Activated CD8-positive, alpha-beta memory T cell treated with anti-CD3 and anti-CD28 coated beads, Interleukin-2, amount 10 ng/mL, durations not matched to agents 7 days and 5 days (primary cell): ENCODE data around the gene BID. TPM values are rescaled to one million over a fixed set of nuclear protein-coding genes. Genes with fewer than 3 reads are reported as not detected.
"Not testable (repeated sequence)": the region's sequence is repeated elsewhere in the genome, so short reads cannot be mapped to it uniquely, and the experiment has no call there.

Experiments used
- ATAC-seq: fragments of 150-1000 bp; cut with Tn5 transposase; one replicate; pipeline ENCODE4 v1.10.0; 2021; ENCODE audit warnings: moderate library complexity
- CTCF ChIA-PET: fragments of 350-600 bp; sonication (Branson Sonifier 250); formaldehyde crosslinking; loops from one replicate; lab custom pipeline; 2021; ENCODE audit warnings: antibody characterized with exemption; lab: Charles Lee
- DNase-seq: peaks from one replicate; pipeline ENCODE4 v3.0.0-alpha.2; 2020
- H3K27ac Mint-ChIP-seq: one replicate; pipeline ENCODE4 v1.8.0; 2021; ENCODE audit warnings: mild to moderate bottlenecking, mixed read lengths
- H3K27me3 Mint-ChIP-seq: one replicate; pipeline ENCODE4 v1.8.0; 2021; ENCODE audit warnings: mixed read lengths
- H3K36me3 Mint-ChIP-seq: one replicate; pipeline ENCODE4 v1.8.0; 2021; ENCODE audit warnings: mild to moderate bottlenecking, mixed read lengths
- H3K4me1 Mint-ChIP-seq: one replicate; pipeline ENCODE4 v1.8.0; 2021; ENCODE audit warnings: mixed read lengths
- H3K4me3 Mint-ChIP-seq: one replicate; pipeline ENCODE4 v1.8.0; 2021; ENCODE audit warnings: mild to moderate bottlenecking, moderate library complexity, mixed read lengths
- H3K9me3 Mint-ChIP-seq: one replicate; pipeline ENCODE4 v1.8.0; 2022; ENCODE audit warnings: low read depth, mixed read lengths
- microRNA-seq: library from miRNA; unstranded; fragments of <30 nt; microRNA quantifications from one replicate; pipeline ENCODE4 v1.2.0, GENCODE V29; 2022
- total RNA-seq, 2 experiments: library from RNA; stranded (reverse); gene quantifications; one replicate each; pipeline ENCODE4 v1.2.3, GENCODE V29; 2021

The BID gene
- total RNA-seq, 2 experiments from 2014 or later, result 16.4 to 29.2 TPM

DNA sequence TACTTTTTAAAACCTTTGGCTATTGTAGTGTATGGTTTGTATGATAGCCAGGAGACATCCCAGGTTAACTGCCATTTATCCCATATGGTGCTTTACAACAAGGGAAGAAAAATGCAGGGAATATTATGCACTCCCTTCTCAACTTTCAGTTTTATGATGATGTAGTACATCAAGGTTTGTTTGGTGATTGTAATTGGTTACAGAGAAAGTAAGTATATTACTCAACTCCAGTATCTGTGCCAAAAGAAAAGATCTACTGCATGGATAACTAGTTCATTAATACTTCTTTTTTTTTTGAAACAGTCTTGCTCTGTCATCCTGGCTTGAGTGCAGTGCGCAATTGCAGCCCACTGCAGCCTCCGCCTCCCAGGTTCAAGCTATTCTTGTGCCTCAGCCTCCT is 70.5 kb downstream of the BID start:
- CTCF ChIA-PET, result no interaction called here
- no peak for ATAC-seq
- DNase-seq, result no peak
- Mint-ChIP-seq H3K36me3 (peaks cover 19% of the 10 kb centered on the region), H3K9me3 (no peaks in the 10 kb centered on the region), H3K4me1 (peaks cover 18% of the 10 kb centered on the region), H3K27ac (no peak overlapping the region), H3K27me3 (no peaks in the 10 kb centered on the region), H3K4me3 (no peak overlapping the region)

DNA sequence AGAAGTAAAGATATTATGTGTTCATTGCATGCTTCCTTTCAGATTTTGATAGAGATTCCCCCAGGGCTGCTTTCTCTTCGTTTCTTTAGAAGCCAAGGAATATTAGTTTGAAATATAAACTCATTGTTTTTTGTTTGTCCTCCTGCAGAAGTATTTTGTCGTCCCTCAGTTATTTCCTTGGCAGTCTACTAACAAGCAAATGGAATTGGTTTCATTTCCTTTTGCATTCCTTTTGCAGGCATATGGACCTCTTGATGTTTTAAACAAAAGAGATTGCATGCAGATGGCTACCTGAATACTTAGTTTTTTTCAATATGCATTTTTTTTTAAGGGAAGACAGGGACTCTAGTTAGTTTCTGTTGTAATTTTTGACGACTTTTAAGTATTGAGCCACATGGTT is 73.5 kb downstream of the BID start:
- H3K27me3 Mint-ChIP-seq, result no peaks in the 10 kb centered on the region
- H3K4me3 Mint-ChIP-seq, result no peak overlapping the region
- CTCF ChIA-PET, result no interaction called here
- ATAC-seq (no peak), DNase-seq (no peak)
- H3K36me3 Mint-ChIP-seq, result peaks cover 14% of the 10 kb centered on the region
- peaks cover 9% of the 10 kb centered on the region for H3K4me1 Mint-ChIP-seq
- no peaks in the 10 kb centered on the region for H3K9me3 Mint-ChIP-seq
- H3K27ac Mint-ChIP-seq, result no peak overlapping the region

DNA sequence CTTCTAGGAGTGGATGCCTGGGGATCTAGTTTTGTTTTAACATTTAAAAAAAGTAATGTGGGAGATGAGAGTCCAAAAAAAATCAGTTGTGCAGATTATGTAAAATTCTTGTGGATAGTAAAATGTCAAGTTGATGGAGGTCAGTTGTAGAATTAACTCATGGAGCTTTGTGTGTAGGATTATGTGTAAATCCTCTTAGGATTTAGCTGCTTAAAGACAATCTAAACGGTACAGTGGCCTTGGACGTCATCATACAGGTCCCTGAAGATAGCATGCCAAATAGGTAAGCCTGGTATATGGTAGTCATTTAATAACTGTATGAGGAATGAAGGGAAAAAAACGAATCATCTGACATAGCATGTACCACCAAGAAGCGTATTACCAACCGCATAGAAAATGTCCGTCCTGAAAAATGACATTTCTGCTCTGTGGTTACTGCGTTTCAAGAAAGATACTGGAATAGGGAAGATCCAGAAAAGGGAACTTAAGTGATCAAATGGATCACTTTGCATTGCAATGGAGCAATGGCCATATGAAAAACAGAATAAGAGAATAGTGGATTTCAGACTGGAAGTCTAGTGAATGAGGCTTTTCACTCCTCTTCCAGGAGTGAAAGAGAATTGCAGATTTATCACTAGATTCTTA is 74.5 kb downstream of the BID start:
- no peak for DNase-seq
- ATAC-seq, result no peak
- no peak overlapping the region for H3K4me3 Mint-ChIP-seq
- H3K36me3 Mint-ChIP-seq, result peaks cover 10% of the 10 kb centered on the region
- no peaks in the 10 kb centered on the region for H3K27me3 Mint-ChIP-seq
- H3K9me3 Mint-ChIP-seq, result no peaks in the 10 kb centered on the region
- no peak overlapping the region for H3K27ac Mint-ChIP-seq
- CTCF ChIA-PET, result no interaction called here
- peaks cover 8% of the 10 kb centered on the region for H3K4me1 Mint-ChIP-seq

DNA sequence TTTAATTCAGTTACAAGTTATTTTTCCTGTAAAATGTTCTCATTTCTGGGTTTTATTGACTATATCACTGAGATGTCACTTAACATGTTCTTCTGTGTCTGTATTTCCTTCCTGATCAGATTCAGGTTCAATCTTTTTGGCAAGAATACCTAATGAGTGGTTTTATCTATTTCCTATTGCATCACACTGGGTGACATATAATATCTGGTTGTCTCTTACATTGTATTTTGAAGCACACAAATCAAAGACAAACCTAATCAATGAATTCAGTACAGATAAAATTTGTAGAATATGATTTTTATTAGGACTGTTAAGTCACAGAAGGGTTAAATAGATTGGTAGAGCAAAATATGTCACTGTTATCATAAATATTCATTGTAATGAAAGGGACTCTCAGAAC is 75.3 kb downstream of the BID start:
- Mint-ChIP-seq H3K4me1 (peaks cover 12% of the 10 kb centered on the region), H3K9me3 (no peaks in the 10 kb centered on the region), H3K27ac (no peak overlapping the region), H3K4me3 (no peak overlapping the region), H3K36me3 (peaks cover 13% of the 10 kb centered on the region), H3K27me3 (no peaks in the 10 kb centered on the region)
- DNase-seq (no peak), ATAC-seq (no peak)
- CTCF ChIA-PET, result no interaction called here

DNA sequence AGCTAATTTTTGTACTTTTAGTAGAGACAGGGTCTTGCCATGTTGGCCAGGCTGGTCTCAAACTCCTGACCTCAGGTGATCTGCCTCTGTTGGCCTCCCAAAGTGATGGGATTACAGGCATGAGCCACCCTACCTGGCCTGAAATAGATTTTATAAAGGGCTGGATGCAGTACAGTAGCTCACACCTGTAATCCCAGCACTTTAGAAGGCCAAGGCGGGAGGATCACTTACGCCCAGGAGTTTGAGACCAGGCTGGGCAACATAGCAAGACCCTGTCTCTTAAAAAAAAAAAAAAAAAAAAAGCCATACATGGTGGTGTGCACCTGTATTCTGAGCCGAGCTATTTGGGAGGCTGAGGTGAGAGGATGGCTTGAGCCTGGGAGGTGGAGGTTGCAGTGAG is 76.0 kb downstream of the BID start:
- H3K27me3 Mint-ChIP-seq, H3K9me3 Mint-ChIP-seq, H3K27ac Mint-ChIP-seq, DNase-seq, H3K4me3 Mint-ChIP-seq, ATAC-seq, H3K36me3 Mint-ChIP-seq: not testable (repeated sequence)
- CTCF ChIA-PET, result interaction anchor here (0.6 kb wide), 1 partner anchor 33 kb away, joined by 3 read pairs; no protein-coding TSS in a partner anchor
- H3K4me1 Mint-ChIP-seq, result peaks cover 12% of the 10 kb centered on the region

DNA sequence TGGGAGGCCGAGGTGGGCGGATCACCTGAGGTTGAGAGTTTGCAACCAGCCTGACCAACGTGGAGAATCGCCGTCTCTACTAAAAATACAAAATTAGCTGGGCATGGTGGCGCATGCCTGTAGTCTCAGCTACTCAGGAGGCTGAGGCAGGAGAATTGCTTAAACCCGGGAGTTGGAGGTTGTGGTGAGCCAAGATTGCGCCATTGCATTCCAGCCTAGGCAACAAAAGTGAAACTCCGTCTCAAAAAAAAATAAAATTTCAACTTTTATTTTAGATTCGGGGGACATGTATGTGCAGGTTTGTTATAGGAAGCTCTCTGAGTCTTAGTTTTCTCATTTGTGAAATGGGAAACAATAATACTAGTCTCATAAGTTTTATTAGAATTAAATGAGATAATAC is 77.1 kb downstream of the BID start:
- H3K4me1 Mint-ChIP-seq, result peaks cover 12% of the 10 kb centered on the region
- H3K27me3 Mint-ChIP-seq, H3K4me3 Mint-ChIP-seq, H3K9me3 Mint-ChIP-seq, CTCF ChIA-PET, H3K36me3 Mint-ChIP-seq, DNase-seq, ATAC-seq, H3K27ac Mint-ChIP-seq: not testable (repeated sequence)

DNA sequence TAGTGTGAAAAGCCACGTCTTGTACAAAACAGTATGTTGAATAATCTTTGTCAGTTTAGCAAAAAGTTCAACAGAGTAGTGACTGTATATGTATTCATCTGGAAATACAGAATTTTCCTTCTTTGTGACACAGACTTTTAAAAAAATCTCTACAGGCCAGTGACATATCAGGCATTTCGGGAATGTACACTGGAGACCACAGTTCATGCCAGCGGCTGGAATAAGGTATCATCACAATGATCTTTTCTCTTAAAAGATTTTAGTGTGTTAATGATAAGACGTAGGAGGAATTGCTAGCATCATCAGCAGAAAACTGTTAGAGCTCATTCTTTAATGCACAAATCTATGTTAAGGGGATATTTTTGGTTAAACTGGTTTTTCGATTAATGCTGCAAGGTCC is 78.3 kb downstream of the BID start:
- Mint-ChIP-seq H3K4me1 (peaks cover 12% of the 10 kb centered on the region), H3K27me3 (no peaks in the 10 kb centered on the region), H3K36me3 (peaks cover 6% of the 10 kb centered on the region), H3K4me3 (no peak overlapping the region), H3K27ac (no peak overlapping the region), H3K9me3 (no peaks in the 10 kb centered on the region)
- CTCF ChIA-PET, result no interaction called here
- DNase-seq (no peak), ATAC-seq (no peak)

DNA sequence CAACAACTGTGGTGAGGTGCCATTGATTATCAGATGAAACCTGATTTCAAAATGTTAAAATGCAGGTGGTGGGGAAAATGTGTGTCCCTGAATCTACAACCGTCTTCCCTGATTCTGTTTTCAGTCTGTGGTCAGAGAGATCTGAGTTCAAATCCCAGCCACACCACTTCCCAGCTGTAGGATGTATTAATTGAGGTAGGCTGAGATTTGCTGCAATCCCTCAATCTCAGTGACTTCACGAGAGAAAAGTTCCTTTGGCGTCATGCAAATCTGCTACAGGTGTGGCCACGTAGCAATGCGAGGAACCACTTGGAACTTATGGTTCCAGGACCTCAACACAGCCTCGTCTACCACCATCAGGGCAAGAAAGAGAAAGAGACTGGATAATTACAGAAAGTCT is 79.5 kb downstream of the BID start:
- no peak for DNase-seq
- ATAC-seq, result no peak
- H3K4me1 Mint-ChIP-seq, result peaks cover 12% of the 10 kb centered on the region
- CTCF ChIA-PET, result no interaction called here
- H3K36me3 Mint-ChIP-seq, result peaks cover 4% of the 10 kb centered on the region
- H3K9me3 Mint-ChIP-seq, result no peaks in the 10 kb centered on the region
- no peak overlapping the region for H3K27ac Mint-ChIP-seq
- no peaks in the 10 kb centered on the region for H3K27me3 Mint-ChIP-seq
- H3K4me3 Mint-ChIP-seq, result no peak overlapping the region

DNA sequence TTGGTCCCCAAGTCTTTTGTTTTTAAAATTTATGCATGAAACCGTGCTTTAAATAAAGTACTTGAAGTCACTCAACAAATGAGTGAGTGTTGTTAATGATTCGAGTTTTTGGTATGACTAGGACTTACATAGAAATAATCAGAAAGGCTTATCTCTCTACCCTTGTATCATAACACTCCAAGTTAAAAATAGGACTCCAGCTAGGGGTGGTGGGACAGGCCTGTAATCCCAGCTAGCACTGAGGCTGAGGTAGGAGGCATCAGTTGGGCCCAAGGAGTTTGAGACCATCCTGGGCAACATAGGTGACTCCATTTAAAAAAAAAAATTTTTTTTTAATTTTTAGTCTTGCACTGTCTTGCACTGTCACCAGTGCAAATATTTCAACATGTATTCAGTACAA is 80.1 kb downstream of the BID start:
- ATAC-seq (no peak), DNase-seq (no peak)
- Mint-ChIP-seq H3K27ac (no peak overlapping the region), H3K4me1 (peaks cover 12% of the 10 kb centered on the region), H3K9me3 (no peaks in the 10 kb centered on the region), H3K27me3 (no peaks in the 10 kb centered on the region), H3K4me3 (no peak overlapping the region), H3K36me3 (peaks cover 4% of the 10 kb centered on the region)
- CTCF ChIA-PET, result no interaction called here

DNA sequence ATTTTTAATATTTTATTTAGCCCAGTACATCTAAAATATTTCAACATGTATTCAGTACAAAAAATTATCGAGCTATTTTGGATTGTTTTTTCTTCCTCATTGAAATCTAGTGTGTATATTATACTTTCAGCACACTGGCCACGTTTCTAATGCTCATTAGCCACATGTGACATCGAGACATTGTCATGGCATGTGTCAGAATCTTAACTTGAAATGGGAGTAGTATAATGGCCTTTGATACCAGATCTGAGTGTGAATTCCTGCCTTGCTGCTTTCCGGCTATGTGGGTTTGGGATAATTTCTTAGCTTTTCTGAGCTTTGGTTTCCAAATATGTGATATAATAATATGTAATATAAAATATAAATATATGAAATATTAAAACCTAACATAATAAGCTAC is 81.4 kb downstream of the BID start:
- H3K36me3 Mint-ChIP-seq, result peaks cover 4% of the 10 kb centered on the region
- no peak overlapping the region for H3K4me3 Mint-ChIP-seq
- peaks cover 7% of the 10 kb centered on the region for H3K4me1 Mint-ChIP-seq
- CTCF ChIA-PET, result interaction anchor here (0.7 to 0.9 kb wide), 3 partner anchors 49 to 233 kb away, joined by 3 to 4 read pairs (median 3); no protein-coding TSS in a partner anchor
- ATAC-seq (no peak), DNase-seq (no peak)
- no peaks in the 10 kb centered on the region for H3K27me3 Mint-ChIP-seq
- H3K9me3 Mint-ChIP-seq, result no peaks in the 10 kb centered on the region
- H3K27ac Mint-ChIP-seq, result no peak overlapping the region

DNA sequence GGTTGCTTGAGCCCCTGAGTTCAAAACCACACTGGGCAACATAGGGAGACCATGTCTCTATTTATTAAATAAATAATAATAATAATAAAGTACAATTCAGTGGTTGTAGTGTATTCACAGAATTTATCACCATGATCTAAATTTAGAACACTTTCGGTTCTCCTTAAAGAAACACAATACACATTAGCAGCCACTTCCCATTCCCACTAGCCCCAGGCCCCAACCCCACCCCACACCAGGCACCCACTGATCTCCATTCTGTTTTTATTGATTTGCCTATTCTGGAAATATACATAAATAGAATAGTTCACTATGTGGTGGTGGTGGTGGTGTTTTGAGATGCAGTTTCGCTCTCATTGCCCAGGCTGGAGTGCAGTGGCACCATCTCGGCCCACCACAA is 90.0 kb downstream of the BID start:
- ATAC-seq (no peak), DNase-seq (no peak)
- H3K9me3 Mint-ChIP-seq, result no peaks in the 10 kb centered on the region
- H3K27ac Mint-ChIP-seq, result no peak overlapping the region
- no peak overlapping the region for H3K4me3 Mint-ChIP-seq
- no peaks in the 10 kb centered on the region for H3K4me1 Mint-ChIP-seq
- peaks cover 3% of the 10 kb centered on the region for H3K36me3 Mint-ChIP-seq
- CTCF ChIA-PET, result no interaction called here
- no peaks in the 10 kb centered on the region for H3K27me3 Mint-ChIP-seq

Small RNA genes lying within 50 kb of the gene (microRNA-seq; reads per million reads assigned to microRNA genes)
- gene MIR3198-1, result not detected

Other genes starting within 250 kb of the BID start
- not detected for gene SLC25A18, start 211.0 kb downstream of the BID start, total RNA-seq
- gene ATP6V1E1, start 145.7 kb downstream of the BID start, total RNA-seq, result 10 to 100 TPM; 78.4 to 97.5 TPM
- gene BCL2L13, start 135.7 kb downstream of the BID start, total RNA-seq, result 10 to 100 TPM; 27.6 to 32.7 TPM